HPDE6-E6E7 (cell line): ENCODE results near the gene LPIN1.
A peak's percentile ranks its signal among the peaks of the same experiment; 100 is the strongest.
"Not testable (repeated sequence)": the region's sequence is repeated elsewhere in the genome, so short reads cannot be mapped to it uniquely, and the experiment has no call there.

Experiments used
- DNase-seq: peaks from one replicate; pipeline ENCODE4 v3.0.0; 2011; ENCODE audit warnings: missing footprints; ENCODE audit errors: extremely low spot score

Gene LPIN1

DNA sequence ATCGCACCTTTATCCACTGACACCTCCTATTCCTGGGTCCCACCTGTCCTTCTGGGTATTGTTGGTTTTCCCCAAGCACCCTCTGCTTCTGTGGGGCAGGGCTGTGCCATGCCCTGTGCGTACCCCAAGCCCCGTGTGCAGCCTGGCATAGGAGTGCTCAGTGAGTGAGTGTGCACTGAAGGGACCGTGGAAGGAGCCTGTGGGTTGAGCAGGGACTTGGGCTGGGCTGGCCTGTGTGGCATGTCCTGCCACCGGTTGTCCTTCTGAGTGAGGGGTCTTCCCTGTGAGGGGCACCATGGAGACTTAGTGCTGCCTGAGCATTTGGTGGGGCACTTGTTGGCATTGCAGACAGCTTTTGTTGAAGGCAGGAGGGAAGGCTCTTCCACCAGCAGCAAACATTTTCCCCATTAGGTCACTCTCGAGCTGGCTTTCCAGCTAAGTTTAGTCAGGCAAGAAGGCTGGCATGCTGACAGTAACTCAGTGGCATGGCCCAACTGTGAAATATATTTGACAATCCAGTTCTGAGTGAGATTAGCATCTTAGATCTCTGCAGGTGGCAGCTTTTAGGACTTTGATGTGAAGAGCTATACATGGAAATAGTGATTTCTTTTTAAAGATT, 64.7 kb downstream of the LPIN1 start:
- no peak for DNase-seq

GRCh38 chr2:11812466-11813248, 66.2 kb downstream of the LPIN1 start:
- DNase-seq = no peak

GRCh38 chr2:11813345-11813744, 66.9 kb downstream of the LPIN1 start:
- DNase-seq = not testable (repeated sequence)

DNA sequence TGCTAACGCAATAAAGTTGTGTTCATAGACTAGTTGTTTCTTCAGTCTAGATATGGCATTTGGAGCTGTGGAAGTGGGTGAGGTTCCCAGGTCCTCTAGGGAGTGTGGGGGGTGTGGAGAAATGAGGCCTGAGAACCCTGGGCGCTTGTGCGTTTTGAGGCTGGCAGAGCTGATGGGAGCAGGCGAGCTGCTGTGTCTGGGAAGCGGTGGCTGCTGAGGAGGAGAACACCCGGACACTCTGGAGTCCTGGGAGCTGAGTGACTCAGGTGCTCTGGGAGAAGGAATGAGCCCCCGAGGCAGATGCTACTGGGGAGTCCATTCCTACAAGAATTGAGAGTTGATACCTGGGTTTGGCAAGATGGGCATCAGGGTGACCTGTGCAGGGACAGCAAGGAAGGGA, 67.5 kb downstream of the LPIN1 start:
- DNase-seq = no peak

DNA sequence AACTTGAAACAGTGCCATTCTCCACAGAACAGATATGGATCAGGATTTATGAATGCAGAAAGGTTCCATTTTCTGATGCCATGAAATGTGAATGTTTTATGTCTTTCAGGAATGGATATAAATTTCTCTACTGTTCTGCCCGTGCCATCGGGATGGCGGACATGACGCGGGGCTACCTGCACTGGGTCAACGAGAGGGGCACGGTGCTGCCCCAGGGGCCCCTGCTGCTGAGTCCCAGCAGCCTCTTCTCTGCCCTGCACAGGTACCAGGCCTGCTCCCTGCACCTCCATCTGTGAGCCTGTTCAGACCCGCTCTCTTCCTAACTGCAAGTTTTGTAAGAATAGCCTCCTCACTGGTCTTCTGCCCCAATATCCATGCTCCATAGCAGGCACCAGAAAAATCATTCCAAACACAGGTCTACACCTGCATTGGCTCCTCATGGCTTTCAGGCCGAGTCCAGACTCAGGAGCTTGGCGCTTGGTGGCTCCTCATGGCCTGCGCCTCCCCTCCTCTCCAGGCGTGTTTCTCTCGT, 68.6 kb downstream of the LPIN1 start:
- no peak for DNase-seq

DNA sequence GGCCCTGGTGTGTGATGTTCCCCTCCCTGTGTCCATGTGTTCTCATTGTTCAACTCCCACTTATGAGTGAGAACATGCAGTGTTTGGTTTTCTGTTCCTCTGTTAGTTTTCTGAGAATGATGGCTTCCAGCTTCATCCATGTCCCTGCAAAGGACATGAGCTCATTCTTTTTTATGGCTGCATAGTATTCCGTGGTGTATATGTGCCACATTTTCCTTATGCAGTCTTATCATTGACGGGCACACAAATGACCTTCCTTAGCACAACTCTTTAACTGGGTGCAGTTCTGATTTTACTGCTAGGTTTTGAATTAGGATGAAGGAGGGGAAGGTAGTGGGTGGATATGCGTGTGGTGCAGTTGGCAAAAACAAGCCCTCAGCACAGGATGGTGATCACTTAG, 70.5 kb downstream of the LPIN1 start:
- DNase-seq = not testable (repeated sequence)

DNA sequence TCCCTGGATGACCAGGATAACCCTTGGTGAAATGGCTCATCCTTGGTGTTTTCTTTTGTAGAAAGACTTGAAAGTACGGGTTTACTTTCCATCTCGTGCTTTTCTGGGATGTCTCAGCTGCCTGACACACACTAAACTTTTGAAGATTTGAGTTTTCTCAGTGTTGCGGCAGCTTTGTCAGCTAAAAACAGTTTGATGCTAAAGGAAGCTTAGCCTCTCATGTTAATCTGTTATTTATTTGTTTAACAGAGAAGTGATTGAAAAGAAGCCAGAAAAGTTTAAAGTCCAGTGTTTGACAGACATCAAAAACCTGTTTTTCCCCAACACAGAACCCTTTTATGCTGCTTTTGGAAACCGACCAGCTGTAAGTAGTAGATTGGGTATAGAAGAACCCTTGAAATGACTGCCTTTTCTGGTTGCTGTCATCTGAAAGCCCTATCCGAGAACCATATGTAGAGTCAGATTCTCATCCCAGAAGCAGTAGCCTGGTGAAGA, 72.8 kb downstream of the LPIN1 start:
- no peak for DNase-seq

DNA sequence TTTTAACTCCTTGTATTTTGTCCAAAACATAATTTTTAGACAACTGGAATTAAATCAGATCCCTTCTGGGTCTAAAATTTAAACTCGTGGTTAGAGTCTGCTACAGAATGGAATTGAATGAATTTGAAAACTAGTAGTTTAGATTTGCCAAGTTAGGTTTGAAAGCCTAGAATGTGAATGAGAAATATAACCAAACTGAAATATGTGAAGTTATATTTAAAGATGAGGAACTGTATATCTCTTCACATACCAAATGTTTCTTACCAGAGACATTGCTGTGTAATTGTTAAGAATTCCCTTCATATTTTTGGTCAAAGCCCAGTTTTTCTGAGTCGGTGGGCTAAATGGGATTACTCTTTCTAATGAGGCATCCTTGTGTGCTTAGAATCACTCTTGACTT, 74.2 kb downstream of the LPIN1 start:
- DNase-seq = no peak

- DNase-seq = no peak
Measured at GRCh38 chr2:11821705-11822104, 75.3 kb downstream of the LPIN1 start.

GRCh38 chr2:11822359-11822745, 75.9 kb downstream of the LPIN1 start:
- DNase-seq = not testable (repeated sequence)

DNA sequence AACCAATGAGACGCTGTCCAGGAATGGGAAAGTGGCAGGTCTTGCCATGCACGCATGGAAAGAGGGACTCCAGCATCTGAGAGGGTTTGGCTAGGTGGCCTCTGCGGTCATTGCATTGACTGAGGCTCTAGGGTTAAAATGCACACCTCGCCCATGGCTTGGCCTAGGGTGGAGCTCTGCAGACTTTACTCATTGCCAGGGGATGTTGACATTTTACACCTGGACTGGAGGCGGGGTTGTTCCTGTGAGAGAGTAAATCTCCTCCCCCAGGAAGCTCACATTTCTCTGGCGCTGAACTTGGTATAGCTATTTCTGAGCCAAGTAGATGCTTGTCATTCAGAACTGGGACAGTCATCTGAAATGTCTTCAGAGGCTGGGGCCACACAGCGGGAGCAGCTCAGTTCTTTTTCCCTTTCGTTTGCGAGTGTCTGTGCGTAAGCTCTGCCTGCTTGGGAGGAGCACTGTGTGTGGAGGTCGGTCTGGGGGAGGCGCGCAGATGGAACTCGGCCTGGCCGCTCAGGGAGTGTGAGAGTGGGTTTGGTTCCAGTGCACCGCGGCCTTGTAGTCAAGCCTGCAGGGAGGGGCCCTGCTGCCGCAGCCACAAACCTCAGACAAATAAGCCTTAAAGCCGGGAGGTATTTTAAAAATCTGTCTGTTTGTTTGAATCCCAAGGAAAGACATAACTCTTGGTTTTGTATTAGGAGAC, 76.5 kb downstream of the LPIN1 start:
- DNase-seq = peak; percentile 15

GRCh38 chr2:11824901-11825828, 78.7 kb downstream of the LPIN1 start:
- DNase-seq = no peak

- DNase-seq = no peak
Measured at GRCh38 chr2:11827547-11827946, 81.1 kb downstream of the LPIN1 start.

GRCh38 chr2:11828933-11829323, 82.5 kb downstream of the LPIN1 start:
- DNase-seq = no peak

- DNase-seq = peak; percentile 39
Measured at GRCh38 chr2:11829324-11829946, 83.0 kb downstream of the LPIN1 start.

- peak; percentile 95 for DNase-seq
Measured at GRCh38 chr2:11829947-11830707, 83.7 kb downstream of the LPIN1 start.

- no peak for DNase-seq
Measured at GRCh38 chr2:11830708-11831301, 84.4 kb downstream of the LPIN1 start.

GRCh38 chr2:11831415-11831814, 85.0 kb downstream of the LPIN1 start:
- no peak for DNase-seq

DNA sequence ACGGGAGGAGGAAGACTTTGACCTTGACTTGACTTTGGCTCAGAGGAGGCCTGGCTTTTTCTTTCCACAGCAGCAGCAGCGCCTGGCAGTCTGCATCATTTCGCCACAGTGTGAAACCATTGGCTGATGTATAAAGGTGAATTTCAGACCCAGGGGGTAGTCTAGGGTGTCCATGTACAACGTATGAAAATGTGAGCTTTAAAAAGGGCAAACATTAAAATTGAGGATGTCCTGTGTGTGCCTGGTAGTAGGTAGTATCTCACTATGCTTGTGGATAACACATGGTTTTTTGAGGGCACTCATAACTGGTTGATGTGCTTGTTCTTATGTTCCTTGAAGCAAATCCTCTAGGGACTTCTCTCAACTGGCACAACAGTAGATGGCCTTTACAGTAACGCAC, 86.1 kb downstream of the LPIN1 start:
- no peak for DNase-seq

DNA sequence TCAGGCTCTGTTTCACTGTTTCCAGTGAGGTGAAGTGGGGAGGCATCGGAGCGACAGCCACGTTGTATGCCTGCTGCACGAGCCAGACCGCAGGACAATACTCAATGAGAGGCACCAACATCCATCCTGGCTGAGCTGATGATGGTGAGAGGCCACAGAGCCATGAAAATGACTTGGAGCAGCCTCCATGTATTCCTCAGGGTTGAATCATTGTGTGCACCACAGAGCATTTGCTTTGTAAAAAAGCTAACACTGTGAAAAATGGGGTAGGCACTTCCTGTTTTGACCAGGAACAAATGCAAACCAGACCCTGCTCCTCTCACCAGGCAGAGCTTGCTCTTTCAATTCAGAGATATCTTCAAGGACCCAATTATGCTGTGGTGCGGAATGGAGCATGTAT, 87.2 kb downstream of the LPIN1 start:
- no peak for DNase-seq
